NCI-H82 treated with DMSO at 0.1 percent for 48 hours (cell line): ENCODE results near the gene ZFP92.

Experiments used
- DNase-seq: peaks from one replicate; lab custom pipeline; 2025; ENCODE audit not compliant: unreplicated experiment; lab: John Stamatoyannopoulos, UW

ZFP92 gene

DNA sequence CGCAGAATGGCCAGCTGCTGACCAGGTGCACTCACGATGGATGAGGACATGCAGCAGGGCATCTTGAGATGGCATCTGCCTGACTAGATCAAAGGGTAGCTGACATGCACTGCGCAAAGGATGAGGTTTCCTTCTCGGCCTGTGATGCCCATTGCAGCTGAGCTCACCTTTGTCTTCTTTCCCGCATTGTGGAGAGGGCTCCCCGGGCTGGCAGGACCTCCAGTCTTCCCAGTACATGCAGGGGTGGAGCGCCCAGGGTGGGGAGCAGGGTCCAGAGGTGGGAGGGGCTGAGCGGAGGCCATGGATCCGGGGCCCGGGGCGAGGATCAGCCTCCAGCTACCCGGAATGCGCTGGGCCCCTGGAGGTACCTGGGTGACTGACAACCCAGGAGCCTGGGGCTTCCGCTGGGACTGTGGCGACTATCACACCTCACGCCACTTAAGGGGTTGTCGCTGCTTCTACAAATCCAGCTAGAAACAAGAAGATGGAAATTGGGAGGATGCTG is 22.6 kb downstream of the ZFP92 start:
- DNase-seq, result no peak

GRCh38 chrX:153434801-153435200 is 23.5 kb downstream of the ZFP92 start:
- no peak for DNase-seq

- no peak for DNase-seq
These were observed 24.6 kb downstream of the ZFP92 start for GRCh38 chrX:153435845-153436244.

- DNase-seq, result no peak
These were observed 27.3 kb downstream of the ZFP92 start for GRCh38 chrX:153438532-153438931.

- DNase-seq, result no peak
These were observed 28.7 kb downstream of the ZFP92 start for GRCh38 chrX:153439977-153440376.

DNA sequence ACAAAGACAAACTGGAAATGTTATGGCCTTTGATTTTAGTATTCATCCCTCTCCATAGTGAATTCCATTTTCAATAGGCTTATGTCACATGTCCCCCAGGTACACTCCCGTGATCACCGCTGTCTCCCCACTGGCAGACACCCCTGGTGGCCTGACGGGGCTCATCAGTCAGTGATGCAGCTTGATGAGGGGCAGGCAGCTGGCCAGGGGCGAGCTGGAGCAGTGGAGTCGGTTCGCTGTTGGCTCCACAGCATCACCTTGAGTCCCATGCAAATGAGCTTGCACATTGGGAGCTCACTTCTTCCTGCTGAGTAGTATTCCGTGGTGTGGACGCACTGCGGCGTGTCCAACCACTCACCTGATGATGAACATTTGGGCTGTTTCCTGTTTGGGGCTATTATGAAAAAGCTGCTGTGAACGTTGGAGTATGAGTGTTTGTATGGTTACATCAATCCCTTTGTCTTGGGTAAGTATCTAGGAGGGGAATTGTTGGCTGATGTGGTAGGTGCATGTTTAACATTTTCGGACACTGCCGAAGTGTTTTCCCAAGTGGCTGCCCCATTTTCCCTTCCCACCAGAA is 29.4 kb downstream of the ZFP92 start:
- no peak for DNase-seq

DNA sequence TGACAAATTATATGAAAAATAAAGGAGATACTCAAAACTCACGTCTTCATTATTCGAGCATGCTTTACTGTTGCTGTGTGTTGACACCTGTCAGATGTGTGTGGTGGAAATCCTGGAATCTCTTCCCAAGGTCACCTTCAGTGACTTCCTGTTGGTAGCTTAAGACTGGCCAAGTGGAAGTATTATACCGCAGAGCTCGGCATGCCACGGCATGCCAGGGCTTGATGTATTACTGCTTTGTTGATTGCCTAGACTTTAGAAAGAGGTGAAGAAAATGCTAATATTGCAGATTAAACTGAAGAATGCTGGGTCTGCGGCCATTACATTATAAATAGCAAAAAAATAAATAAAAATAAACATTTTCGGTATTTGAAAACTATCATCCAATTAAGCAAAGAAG is 30.0 kb downstream of the ZFP92 start:
- DNase-seq, result no peak

DNA sequence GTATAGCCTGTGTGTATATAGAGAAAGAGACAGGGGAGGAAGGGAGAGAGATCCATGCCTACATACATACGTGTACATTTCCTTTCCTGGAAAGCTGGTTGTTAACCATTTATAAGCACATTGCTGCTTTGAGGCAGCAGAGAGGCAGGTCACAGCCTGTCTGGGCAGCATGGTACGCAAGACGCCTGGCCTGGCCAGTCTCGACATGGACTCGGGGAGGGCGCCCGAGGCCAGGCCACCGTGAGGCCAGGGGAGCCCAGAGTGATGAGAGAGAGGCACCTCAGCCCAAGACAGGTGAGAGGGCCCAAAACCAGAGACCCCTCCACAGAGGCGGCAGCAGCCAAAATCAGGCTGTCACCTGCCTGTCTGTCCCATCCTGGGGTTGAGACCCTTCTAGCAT is 30.7 kb downstream of the ZFP92 start:
- DNase-seq, result no peak

DNA sequence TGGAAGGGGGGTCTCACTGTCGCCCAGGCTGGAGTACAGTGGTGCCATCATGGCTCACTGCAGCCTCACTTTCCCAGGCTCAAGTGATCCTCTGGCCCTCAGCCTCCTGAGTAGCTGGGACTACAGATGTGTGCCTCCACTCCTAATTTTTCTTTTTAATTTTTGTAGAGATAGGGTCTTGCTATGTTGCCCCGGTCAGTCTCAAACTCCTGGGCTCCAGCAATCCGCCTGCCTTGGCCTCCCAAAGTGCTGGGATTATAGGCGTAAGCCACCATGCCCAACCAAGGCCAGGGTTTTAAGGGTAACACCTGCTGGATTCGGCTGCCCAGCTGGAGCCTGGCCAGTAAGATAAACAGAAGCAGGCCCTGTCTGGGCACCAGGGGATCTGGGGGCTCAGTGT is 31.2 kb downstream of the ZFP92 start:
- no peak for DNase-seq

DNA sequence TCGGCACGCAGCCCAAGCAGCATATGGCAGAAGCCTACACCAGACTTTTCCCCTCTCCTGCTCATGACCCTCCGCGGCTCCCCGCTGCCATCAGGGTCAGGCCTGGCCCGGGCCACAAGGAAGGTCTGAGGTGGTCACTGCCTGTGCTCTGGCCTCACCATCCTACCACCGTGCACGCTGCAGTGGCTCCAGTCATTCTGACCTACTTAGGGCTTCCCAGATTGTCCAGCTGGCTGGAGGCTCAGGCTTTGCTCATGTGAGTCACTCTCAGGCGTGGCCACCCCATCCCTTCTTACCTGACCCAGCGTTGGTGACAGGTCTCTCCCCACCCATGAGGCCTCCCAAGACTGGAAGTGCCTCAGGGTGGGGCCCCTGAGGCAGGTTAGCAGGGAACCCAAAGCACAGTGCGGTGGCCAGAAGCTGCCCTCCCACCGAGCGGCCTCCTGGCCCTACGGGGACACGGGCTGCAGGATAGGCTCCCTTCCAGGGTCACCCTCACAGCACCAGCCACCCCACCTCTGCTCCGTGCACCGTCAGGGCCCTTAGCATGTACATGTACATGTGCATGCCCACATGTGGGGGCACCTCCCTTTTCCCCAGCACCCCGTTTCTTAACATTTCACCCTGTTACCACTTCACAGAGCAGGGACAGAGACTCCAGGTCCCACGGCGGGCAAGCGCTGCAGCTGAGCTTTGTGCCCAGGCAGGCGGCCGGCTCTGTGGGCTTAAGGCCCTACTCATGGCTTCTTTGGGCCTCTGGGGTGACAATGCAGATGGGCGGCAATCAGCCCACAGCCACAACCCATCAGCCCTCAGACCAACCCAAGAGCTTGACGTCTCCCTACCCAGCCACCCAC is 32.4 kb downstream of the ZFP92 start:
- DNase-seq, result no peak

DNA sequence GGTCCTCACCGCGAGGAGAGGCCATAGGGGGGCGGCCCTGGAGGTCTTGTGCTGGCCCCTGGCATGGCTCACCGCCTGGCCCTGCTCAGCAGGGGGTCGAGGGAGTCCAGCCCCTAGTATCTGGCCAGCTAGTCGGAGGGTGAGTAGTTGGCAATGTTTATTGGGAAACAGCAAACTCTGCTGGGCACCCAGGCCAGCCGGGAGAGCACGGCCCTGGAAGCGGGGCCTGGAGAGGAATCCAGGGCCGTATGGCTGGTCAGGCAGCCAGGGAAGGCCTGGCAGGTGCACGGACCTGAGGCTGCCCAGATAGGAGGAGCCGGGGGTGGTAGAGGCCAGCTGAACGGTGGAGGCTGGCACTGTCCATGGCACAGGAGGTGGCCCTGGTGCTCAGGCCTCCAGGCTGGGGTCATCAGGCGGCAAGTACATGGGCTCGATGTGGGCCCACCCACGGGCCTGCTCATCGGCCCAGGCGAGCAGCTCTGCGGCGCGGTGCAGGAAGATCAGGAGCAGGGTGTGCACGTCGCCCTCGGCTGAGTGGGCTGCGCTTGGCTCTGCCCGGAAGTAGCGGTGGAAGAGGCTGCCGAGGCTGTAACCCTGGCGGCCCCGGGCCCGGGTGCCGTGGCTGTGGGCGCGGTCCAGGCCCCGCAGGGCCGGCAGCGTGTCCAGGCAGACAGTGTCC is 33.2 kb downstream of the ZFP92 start:
- no peak for DNase-seq

GRCh38 chrX:153445106-153445855 is 34.0 kb downstream of the ZFP92 start:
- DNase-seq, result no peak

- no peak for DNase-seq
These were observed 34.8 kb downstream of the ZFP92 start, which contains the start of gene TREX2 for GRCh38 chrX:153445856-153446635. Gene TREX2, minus strand, starts transcription at chrX:153446056. Its CDS starts 626 bp downstream, at chrX:153445430.

- no peak for DNase-seq
These were observed 35.3 kb downstream of the ZFP92 start for GRCh38 chrX:153446636-153446936.

- no peak for DNase-seq
These were observed 35.8 kb downstream of the ZFP92 start for GRCh38 chrX:153446950-153447580.

GRCh38 chrX:153447581-153447960 is 36.3 kb downstream of the ZFP92 start:
- no peak for DNase-seq

GRCh38 chrX:153448556-153449367 is 37.5 kb downstream of the ZFP92 start:
- DNase-seq, result no peak

- DNase-seq, result no peak
These were observed 38.3 kb downstream of the ZFP92 start for GRCh38 chrX:153449368-153450113.
